HEK293 (cell line): ENCODE results near the gene IMMP2L.

ENCODE experiments used
- CTCF ChIA-PET: fragments of 350-600 bp; formaldehyde crosslinking; extraction: SDS; loops from one replicate; lab custom pipeline; 2021; ENCODE audit warnings: antibody characterized with exemption; lab: Yijun Ruan, JAX
- POLR2A ChIA-PET: fragments of 300-600 bp; formaldehyde crosslinking; extraction: SDS; loops from one replicate; lab custom pipeline; 2020; ENCODE audit warnings: antibody characterized with exemption, inconsistent platforms; lab: Yijun Ruan, JAX
- H3K27ac ChIP-seq: fragments of 200-500 bp; sonication (Bioruptor generic); 2 replicates; pipeline ENCODE4 v1.5.1; 2014; ENCODE audit warnings: low read depth, low read length, control low read depth, inconsistent platforms; ENCODE audit errors: extremely low read depth
- H3K36me3 ChIP-seq, 2 experiments: fragments of 200-500 bp in 1 of 2; sonication (Bioruptor generic) in 1 of 2; 1 replicate in 1 of 2; 2 replicates in 1 of 2; pipeline ENCODE4 v1.5.1; 2014 to 2017; ENCODE audit warnings: inconsistent platforms in 2 of 2, low read length in 2 of 2; ENCODE audit not compliant: control insufficient read depth in 2 of 2, insufficient read depth in 1 of 2
- H3K4me1 ChIP-seq: fragments of 200-500 bp; sonication (Bioruptor generic); 2 replicates; pipeline ENCODE4 v1.5.1; 2014; ENCODE audit warnings: mild to moderate bottlenecking, low read length, inconsistent platforms; ENCODE audit not compliant: control insufficient read depth, insufficient read depth
- H3K4me3 ChIP-seq: 2 replicates; pipeline ENCODE4 v1.5.1; 2011; ENCODE audit warnings: low read depth, mild to moderate bottlenecking, control low read depth, low read length, moderate library complexity
- H3K9me3 ChIP-seq: fragments of 200-500 bp; sonication (Bioruptor generic); 2 replicates; pipeline ENCODE4 v1.5.1; 2014; ENCODE audit warnings: low read depth, low read length, inconsistent platforms; ENCODE audit not compliant: control insufficient read depth, insufficient read depth
- BCL11B ChIP-seq: fragments of 450-650 bp; formaldehyde crosslinking; IDR thresholded peaks from 2 replicates; pipeline ENCODE4 v1.5.1; 2016; ENCODE audit warnings: low read depth, missing biosample characterization, missing genetic modification characterization
- ELK4 ChIP-seq: IDR thresholded peaks from 2 replicates; pipeline ENCODE4 v1.6.1; 2011; ENCODE audit warnings: mild to moderate bottlenecking, low read depth, low read length, borderline replicate concordance
- FEZF1 ChIP-seq: fragments of 450-650 bp; formaldehyde crosslinking; IDR thresholded peaks from 2 replicates; pipeline ENCODE4 v1.5.1; 2016; ENCODE audit warnings: missing biosample characterization, missing genetic modification characterization
- HOXA7 ChIP-seq: sonication (generic); formaldehyde crosslinking; IDR thresholded peaks from 2 replicates; pipeline ENCODE4 v1.8.1; 2022; ENCODE audit warnings: missing genetic modification reagents, borderline replicate concordance
- HOXD13 ChIP-seq: sonication (generic); formaldehyde crosslinking; IDR thresholded peaks from 2 replicates; pipeline ENCODE4 v1.8.0; 2022; ENCODE audit warnings: missing genetic modification reagents, borderline replicate concordance
- PATZ1 ChIP-seq: fragments of 450-650 bp; formaldehyde crosslinking; IDR thresholded peaks from 2 replicates; pipeline ENCODE4 v1.5.1; 2016; ENCODE audit warnings: missing biosample characterization, missing genetic modification characterization
- REPIN1 ChIP-seq: fragments of 450-650 bp; formaldehyde crosslinking; IDR thresholded peaks from 2 replicates; pipeline ENCODE4 v1.5.1; 2017; ENCODE audit warnings: missing biosample characterization, missing genetic modification characterization, low read depth
- SETDB1 ChIP-seq: IDR thresholded peaks from one replicate; pipeline ENCODE4 v1.6.1; 2017; ENCODE audit warnings: mild to moderate bottlenecking, low read length, moderate library complexity, mixed read lengths; ENCODE audit not compliant: insufficient read length
- SP7 ChIP-seq: fragments of 450-650 bp; formaldehyde crosslinking; IDR thresholded peaks from 2 replicates; pipeline ENCODE4 v1.5.1; 2016; ENCODE audit warnings: missing biosample characterization, missing genetic modification characterization
- TRIM28 ChIP-seq: IDR thresholded peaks from 2 replicates; pipeline ENCODE4 v1.6.1; 2011; ENCODE audit warnings: low read length, control low read depth, borderline replicate concordance
- ZBTB10 ChIP-seq: fragments of 450-650 bp; formaldehyde crosslinking; IDR thresholded peaks from 2 replicates; pipeline ENCODE4 v1.5.1; 2016; ENCODE audit warnings: missing biosample characterization, missing genetic modification characterization
- ZFP3 ChIP-seq: fragments of 450-650 bp; formaldehyde crosslinking; IDR thresholded peaks from 2 replicates; pipeline ENCODE4 v1.5.1; 2016; ENCODE audit warnings: low read depth, missing biosample characterization, missing genetic modification characterization
- ZNF140 ChIP-seq: fragments of 450-650 bp; formaldehyde crosslinking; IDR thresholded peaks from 2 replicates; pipeline ENCODE4 v1.5.1; 2016; ENCODE audit warnings: missing biosample characterization, missing genetic modification characterization
- ZNF148 ChIP-seq: fragments of 450-650 bp; formaldehyde crosslinking; IDR thresholded peaks from 2 replicates; pipeline ENCODE4 v1.5.0; 2017; ENCODE audit warnings: missing biosample characterization, missing genetic modification characterization, borderline replicate concordance
- ZNF19 ChIP-seq: fragments of 450-650 bp; formaldehyde crosslinking; IDR thresholded peaks from 2 replicates; pipeline ENCODE4; 2016; ENCODE audit warnings: missing biosample characterization, missing genetic modification characterization, low read depth
- ZNF211 ChIP-seq: fragments of 450-650 bp; formaldehyde crosslinking; IDR thresholded peaks from 2 replicates; pipeline ENCODE4 v1.5.1; 2016; ENCODE audit warnings: low read depth, missing biosample characterization, missing genetic modification characterization
- ZNF26 ChIP-seq: fragments of 450-650 bp; formaldehyde crosslinking; IDR thresholded peaks from 2 replicates; pipeline ENCODE4 v1.5.1; 2016; ENCODE audit warnings: missing biosample characterization, missing genetic modification characterization
- ZNF335 ChIP-seq: fragments of 450-650 bp; formaldehyde crosslinking; conservative IDR thresholded peaks from 2 replicates; pipeline ENCODE4 v1.5.1; 2016; ENCODE audit warnings: missing biosample characterization, missing genetic modification characterization
- ZNF341 ChIP-seq: fragments of 450-650 bp; formaldehyde crosslinking; IDR thresholded peaks from 2 replicates; pipeline ENCODE4; 2016; ENCODE audit warnings: low read depth, missing biosample characterization, missing genetic modification characterization
- ZNF394 ChIP-seq: fragments of 450-650 bp; formaldehyde crosslinking; IDR thresholded peaks from 2 replicates; pipeline ENCODE4 v1.5.1; 2016; ENCODE audit warnings: missing biosample characterization, missing genetic modification characterization, mild to moderate bottlenecking, moderate library complexity, borderline replicate concordance
- ZNF488 ChIP-seq: fragments of 450-650 bp; formaldehyde crosslinking; IDR thresholded peaks from 2 replicates; pipeline ENCODE4 v1.5.1; 2016; ENCODE audit warnings: missing biosample characterization, missing genetic modification characterization
- ZNF514 ChIP-seq: fragments of 450-650 bp; formaldehyde crosslinking; IDR thresholded peaks from 2 replicates; pipeline ENCODE4 v1.5.1; 2016; ENCODE audit warnings: missing biosample characterization, missing genetic modification characterization
- ZNF585B ChIP-seq: fragments of 450-650 bp; formaldehyde crosslinking; IDR thresholded peaks from 2 replicates; pipeline ENCODE4 v1.5.1; 2016; ENCODE audit warnings: missing biosample characterization, missing genetic modification characterization
- ZNF610 ChIP-seq: fragments of 450-650 bp; formaldehyde crosslinking; IDR thresholded peaks from 2 replicates; pipeline ENCODE4 v1.5.1; 2016; ENCODE audit warnings: missing biosample characterization, missing genetic modification characterization, borderline replicate concordance
- ZNF677 ChIP-seq: fragments of 450-650 bp; IDR thresholded peaks from 2 replicates; pipeline ENCODE4 v1.5.0; 2018; ENCODE audit warnings: missing biosample characterization, mild to moderate bottlenecking, missing genetic modification characterization, moderate library complexity

IMMP2L gene

GRCh38 chr7:111198255-111198654, 364.0 kb downstream of the IMMP2L start (continued):
- no peak for TF ChIP-seq ELK4
- TF ChIP-seq HOXA7 (CRISPR knock-in tag), result no peak
- no peak for TF ChIP-seq ZNF488 (tag by site-specific recombination)
- TF ChIP-seq ZFP3 (tag by site-specific recombination), result no peak
- TF ChIP-seq ZNF335 (tag by site-specific recombination), result peak; percentile 39; the same call in 1 of the 2 replicates
- no peak for TF ChIP-seq ZNF677
- TF ChIP-seq FEZF1, result no peak

- Histone ChIP-seq H3K36me3 (no peaks in the 10 kb centered on the region), H3K27ac (no peak overlapping the region), H3K9me3 (no peaks in the 10 kb centered on the region), H3K4me3 (no peak overlapping the region), H3K4me1 (no peaks in the 10 kb centered on the region; the same call in none of the 2 replicates)
- POLR2A ChIA-PET, result no interaction called here
- TF ChIP-seq BCL11B (tag by site-specific recombination) (no peak), ZNF140 (tag by site-specific recombination) (no peak), ZNF19 (tag by site-specific recombination) (no peak), ZBTB10 (tag by site-specific recombination) (no peak), ZNF610 (no peak), TRIM28 (no peak), PATZ1 (tag by site-specific recombination) (no peak), ZNF148 (tag by site-specific recombination) (no peak), REPIN1 (no peak), ZNF488 (tag by site-specific recombination) (no peak), SP7 (tag by site-specific recombination) (no peak), SETDB1 (no peak), ZNF514 (tag by site-specific recombination) (no peak), ZNF341 (tag by site-specific recombination) (no peak), ZNF26 (tag by site-specific recombination) (no peak), ZNF394 (tag by site-specific recombination) (no peak), ZNF585B (tag by site-specific recombination) (no peak), HOXD13 (CRISPR knock-in tag) (no peak), ZNF211 (tag by site-specific recombination) (no peak)
- CTCF ChIA-PET, result interaction anchor here (0.7 to 1.1 kb wide), 2 partner anchors 96 to 240 kb away, joined by 3 to 4 read pairs; no protein-coding TSS in a partner anchor
These were observed 365.6 kb downstream of the IMMP2L start for GRCh38 chr7:111196655-111197054.
